ENCODE results near the gene RGS7. TPM values are rescaled to one million over a fixed set of nuclear protein-coding genes. Genes with fewer than 3 reads are reported as not detected.

The RGS7 gene
- total RNA-seq, 2 experiments from 2014 or later, result not detected

GRCh38 chr1:240947438-240948224 lies 409.4 kb downstream of the RGS7 start:
- H3K36me3 Mint-ChIP-seq (ENCODE audit: low read depth), result no peaks in the 10 kb centered on the region
- TF ChIP-seq, protein P1, sequence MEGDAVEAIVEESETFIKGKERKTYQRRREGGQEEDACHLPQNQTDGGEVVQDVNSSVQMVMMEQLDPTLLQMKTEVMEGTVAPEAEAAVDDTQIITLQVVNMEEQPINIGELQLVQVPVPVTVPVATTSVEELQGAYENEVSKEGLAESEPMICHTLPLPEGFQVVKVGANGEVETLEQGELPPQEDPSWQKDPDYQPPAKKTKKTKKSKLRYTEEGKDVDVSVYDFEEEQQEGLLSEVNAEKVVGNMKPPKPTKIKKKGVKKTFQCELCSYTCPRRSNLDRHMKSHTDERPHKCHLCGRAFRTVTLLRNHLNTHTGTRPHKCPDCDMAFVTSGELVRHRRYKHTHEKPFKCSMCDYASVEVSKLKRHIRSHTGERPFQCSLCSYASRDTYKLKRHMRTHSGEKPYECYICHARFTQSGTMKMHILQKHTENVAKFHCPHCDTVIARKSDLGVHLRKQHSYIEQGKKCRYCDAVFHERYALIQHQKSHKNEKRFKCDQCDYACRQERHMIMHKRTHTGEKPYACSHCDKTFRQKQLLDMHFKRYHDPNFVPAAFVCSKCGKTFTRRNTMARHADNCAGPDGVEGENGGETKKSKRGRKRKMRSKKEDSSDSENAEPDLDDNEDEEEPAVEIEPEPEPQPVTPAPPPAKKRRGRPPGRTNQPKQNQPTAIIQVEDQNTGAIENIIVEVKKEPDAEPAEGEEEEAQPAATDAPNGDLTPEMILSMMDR (IDR thresholded peaks at IDR 0.05), result no peak
- CTCF ChIA-PET, result no interaction called here
- DNase-seq, result no peak
- no peak overlapping the region for H3K27ac Mint-ChIP-seq
- H3K4me3 Mint-ChIP-seq, result no peak overlapping the region
- no peaks in the 10 kb centered on the region for H3K27me3 Mint-ChIP-seq
- peaks cover 1% of the 10 kb centered on the region for H3K9me3 Mint-ChIP-seq
- ATAC-seq, result no peak
- POLR2A ChIA-PET, result no interaction called here
- intact Hi-C loops (cut with micrococcal nuclease), result loop anchor here (10.0 kb wide), 1 partner anchor 213 kb away; no protein-coding TSS in a partner anchor
- H3K4me1 Mint-ChIP-seq (ENCODE audit: low read depth), result no peaks in the 10 kb centered on the region

DNA sequence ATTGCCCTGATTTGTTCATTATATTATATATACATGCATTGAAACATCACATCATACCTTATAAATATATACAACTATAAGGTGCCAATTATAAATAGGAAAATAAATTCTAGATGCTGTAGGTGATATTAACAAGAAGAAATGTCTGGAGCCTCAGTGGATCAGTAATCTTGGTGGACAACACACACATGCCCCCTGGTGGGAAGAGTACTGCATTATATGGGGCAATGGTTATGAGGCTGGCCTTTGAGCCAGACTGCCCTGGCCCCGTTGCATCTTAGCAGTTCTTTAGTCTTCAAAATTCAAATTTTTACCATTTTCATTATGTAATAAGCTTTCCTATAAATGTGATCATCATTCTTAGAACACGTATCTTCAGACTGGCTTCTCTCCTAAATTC lies 410.1 kb downstream of the RGS7 start:
- Mint-ChIP-seq H3K27ac (no peak overlapping the region), H3K9me3 (peaks cover 1% of the 10 kb centered on the region), H3K27me3 (no peaks in the 10 kb centered on the region), H3K36me3 (ENCODE audit: low read depth) (no peaks in the 10 kb centered on the region), H3K4me1 (ENCODE audit: low read depth) (no peaks in the 10 kb centered on the region), H3K4me3 (no peak overlapping the region)
- ChIA-PET POLR2A (no interaction called here), CTCF (interaction anchor here (0.9 kb wide), 1 partner anchor 15 kb away, joined by 3 read pairs; no protein-coding TSS in a partner anchor)
- no peak for ATAC-seq
- TF ChIP-seq, protein P1 (IDR thresholded peaks at IDR 0.05), result peak; percentile 30
- peak; percentile 25 for DNase-seq
- intact Hi-C loops (cut with micrococcal nuclease), result loop anchor here (10.0 kb wide), 1 partner anchor 212 kb away; no protein-coding TSS in a partner anchor

- no peak for DNase-seq
- Mint-ChIP-seq H3K9me3 (peaks cover 2% of the 10 kb centered on the region), H3K4me3 (no peak overlapping the region), H3K4me1 (ENCODE audit: low read depth) (no peaks in the 10 kb centered on the region), H3K27me3 (no peaks in the 10 kb centered on the region), H3K27ac (no peak overlapping the region), H3K36me3 (ENCODE audit: low read depth) (no peaks in the 10 kb centered on the region)
- intact Hi-C loops (cut with micrococcal nuclease), result loop anchor here (10.0 kb wide), 1 partner anchor 208 kb away; no protein-coding TSS in a partner anchor
- ChIA-PET CTCF (no interaction called here), POLR2A (no interaction called here)
- TF ChIP-seq, protein P1 (IDR thresholded peaks at IDR 0.05), result no peak
- no peak for ATAC-seq
These were observed 414.1 kb downstream of the RGS7 start for GRCh38 chr1:240942901-240943300.

DNA sequence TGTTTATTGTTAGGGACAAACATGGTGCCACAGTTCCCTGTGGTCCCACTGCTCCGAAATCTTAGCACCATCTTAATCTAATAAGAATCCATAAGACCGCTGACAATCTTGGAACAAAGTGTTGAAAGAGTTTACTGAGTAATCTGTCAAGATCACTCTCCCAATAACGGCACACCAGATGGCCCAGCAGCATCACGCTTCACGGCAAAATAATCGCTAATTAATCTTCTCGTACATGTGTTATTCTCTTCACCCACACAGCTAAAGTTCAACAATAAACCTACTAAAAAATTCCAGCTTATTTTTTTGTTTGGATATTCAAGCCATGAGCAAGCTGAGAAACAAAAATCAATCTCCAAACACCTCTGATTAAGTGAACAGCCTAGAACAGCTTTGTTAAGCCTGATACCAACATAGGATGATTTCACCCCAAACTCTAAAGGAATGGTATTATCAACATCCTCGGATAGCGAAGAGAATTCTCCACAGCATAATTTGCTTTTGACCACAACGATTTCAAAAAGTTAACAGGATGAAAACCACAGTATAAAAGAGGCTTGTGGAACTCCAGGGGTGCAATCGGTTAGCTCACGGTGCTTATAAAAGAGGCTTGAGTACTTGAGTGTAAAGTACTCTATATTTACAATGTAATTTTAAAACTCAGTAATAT lies 415.2 kb downstream of the RGS7 start:
- no peaks in the 10 kb centered on the region for H3K4me1 Mint-ChIP-seq (ENCODE audit: low read depth)
- no peaks in the 10 kb centered on the region for H3K27me3 Mint-ChIP-seq
- H3K4me3 Mint-ChIP-seq, result no peak overlapping the region
- POLR2A ChIA-PET, result no interaction called here
- no peak overlapping the region for H3K27ac Mint-ChIP-seq
- no peaks in the 10 kb centered on the region for H3K36me3 Mint-ChIP-seq (ENCODE audit: low read depth)
- CTCF ChIA-PET, result no interaction called here
- H3K9me3 Mint-ChIP-seq, result peaks cover 10% of the 10 kb centered on the region
- TF ChIP-seq, protein P1 (IDR thresholded peaks at IDR 0.05), result no peak
- DNase-seq, result no peak
- no peak for ATAC-seq
- intact Hi-C loops (cut with micrococcal nuclease), result loop anchor here (10.0 kb wide), 1 partner anchor 207 kb away; no protein-coding TSS in a partner anchor
